Stimulated activated memory B cell treated with anti-CD40 and anti-IgM and Interleukin-4, amounts not matched to agents 10 μg/mL and 1 μg/mL and 100 μg/mL, for 72 hours (primary cell): ENCODE data around the gene GALNT17.

ENCODE experiments used
- ATAC-seq: fragments of 150-1000 bp; cut with Tn5 transposase; 2 replicates; pipeline ENCODE4 v1.10.0; 2021
- H3K27ac Mint-ChIP-seq: one replicate; pipeline ENCODE4 v1.8.0; 2022; ENCODE audit warnings: mild to moderate bottlenecking, mixed read lengths
- H3K27me3 Mint-ChIP-seq: one replicate; pipeline ENCODE4 v1.8.0; 2022; ENCODE audit warnings: mixed read lengths
- H3K36me3 Mint-ChIP-seq: one replicate; pipeline ENCODE4 v1.8.0; 2022; ENCODE audit warnings: mixed read lengths
- H3K4me1 Mint-ChIP-seq: one replicate; pipeline ENCODE4 v1.8.0; 2022; ENCODE audit warnings: mixed read lengths
- H3K4me3 Mint-ChIP-seq: one replicate; pipeline ENCODE4 v1.8.0; 2022; ENCODE audit warnings: mild to moderate bottlenecking, moderate library complexity, mixed read lengths
- H3K9me3 Mint-ChIP-seq: one replicate; pipeline ENCODE4 v1.8.0; 2022; ENCODE audit warnings: mixed read lengths

GALNT17 gene

GRCh38 chr7:71272509-71273490 lies 140.9 kb downstream of the GALNT17 start:
- no peak for ATAC-seq
- Mint-ChIP-seq H3K4me3 (no peak overlapping the region), H3K27ac (no peak overlapping the region), H3K4me1 (no peaks in the 10 kb centered on the region), H3K27me3 (no peaks in the 10 kb centered on the region), H3K36me3 (no peaks in the 10 kb centered on the region), H3K9me3 (peaks cover 12% of the 10 kb centered on the region)

GRCh38 chr7:71278257-71278656 lies 146.3 kb downstream of the GALNT17 start:
- Mint-ChIP-seq H3K4me1 (no peaks in the 10 kb centered on the region), H3K27me3 (no peaks in the 10 kb centered on the region), H3K27ac (no peak overlapping the region), H3K4me3 (no peak overlapping the region), H3K9me3 (peaks cover 18% of the 10 kb centered on the region), H3K36me3 (no peaks in the 10 kb centered on the region)
- ATAC-seq, result no peak

- no peak for ATAC-seq
- Mint-ChIP-seq H3K27ac (no peak overlapping the region), H3K36me3 (no peaks in the 10 kb centered on the region), H3K4me3 (no peak overlapping the region), H3K27me3 (no peaks in the 10 kb centered on the region), H3K9me3 (peaks cover 15% of the 10 kb centered on the region), H3K4me1 (no peaks in the 10 kb centered on the region)
These were observed 149.3 kb downstream of the GALNT17 start for GRCh38 chr7:71281261-71281660.

- no peak overlapping the region for H3K4me3 Mint-ChIP-seq
- H3K27ac Mint-ChIP-seq, result no peak overlapping the region
- H3K9me3 Mint-ChIP-seq, result peaks cover 9% of the 10 kb centered on the region
- no peaks in the 10 kb centered on the region for H3K36me3 Mint-ChIP-seq
- no peak for ATAC-seq
- no peaks in the 10 kb centered on the region for H3K27me3 Mint-ChIP-seq
- H3K4me1 Mint-ChIP-seq, result no peaks in the 10 kb centered on the region
These were observed 151.9 kb downstream of the GALNT17 start for GRCh38 chr7:71283802-71284201.

- H3K9me3 Mint-ChIP-seq, result no peaks in the 10 kb centered on the region
- H3K27me3 Mint-ChIP-seq, result no peaks in the 10 kb centered on the region
- H3K4me3 Mint-ChIP-seq, result no peak overlapping the region
- H3K27ac Mint-ChIP-seq, result no peak overlapping the region
- H3K36me3 Mint-ChIP-seq, result no peaks in the 10 kb centered on the region
- no peaks in the 10 kb centered on the region for H3K4me1 Mint-ChIP-seq
- no peak for ATAC-seq
These were observed 153.7 kb downstream of the GALNT17 start for GRCh38 chr7:71285571-71286145.

- no peak for ATAC-seq
- Mint-ChIP-seq H3K36me3 (no peaks in the 10 kb centered on the region), H3K27ac (no peak overlapping the region), H3K9me3 (no peaks in the 10 kb centered on the region), H3K4me1 (no peaks in the 10 kb centered on the region), H3K4me3 (no peak overlapping the region), H3K27me3 (no peaks in the 10 kb centered on the region)
These were observed 154.4 kb downstream of the GALNT17 start for GRCh38 chr7:71286336-71286735.

- ATAC-seq, result no peak
- H3K27me3 Mint-ChIP-seq, result no peaks in the 10 kb centered on the region
- H3K27ac Mint-ChIP-seq, result no peak overlapping the region
- H3K4me1 Mint-ChIP-seq, result no peaks in the 10 kb centered on the region
- no peaks in the 10 kb centered on the region for H3K9me3 Mint-ChIP-seq
- H3K36me3 Mint-ChIP-seq, result no peaks in the 10 kb centered on the region
- H3K4me3 Mint-ChIP-seq, result no peak overlapping the region
These were observed 155.0 kb downstream of the GALNT17 start for GRCh38 chr7:71286924-71287323.

GRCh38 chr7:71290452-71290851 lies 158.5 kb downstream of the GALNT17 start:
- no peaks in the 10 kb centered on the region for H3K27me3 Mint-ChIP-seq
- peaks cover 10% of the 10 kb centered on the region for H3K9me3 Mint-ChIP-seq
- no peak for ATAC-seq
- H3K27ac Mint-ChIP-seq, result no peak overlapping the region
- no peaks in the 10 kb centered on the region for H3K4me1 Mint-ChIP-seq
- no peak overlapping the region for H3K4me3 Mint-ChIP-seq
- no peaks in the 10 kb centered on the region for H3K36me3 Mint-ChIP-seq

- ATAC-seq, result no peak
- no peaks in the 10 kb centered on the region for H3K4me1 Mint-ChIP-seq
- peaks cover 8% of the 10 kb centered on the region for H3K9me3 Mint-ChIP-seq
- H3K36me3 Mint-ChIP-seq, result no peaks in the 10 kb centered on the region
- no peak overlapping the region for H3K27ac Mint-ChIP-seq
- no peaks in the 10 kb centered on the region for H3K27me3 Mint-ChIP-seq
- no peak overlapping the region for H3K4me3 Mint-ChIP-seq
These were observed 166.4 kb downstream of the GALNT17 start for GRCh38 chr7:71298378-71298777.

- Mint-ChIP-seq H3K36me3 (no peaks in the 10 kb centered on the region), H3K4me1 (no peaks in the 10 kb centered on the region), H3K27me3 (no peaks in the 10 kb centered on the region), H3K9me3 (peaks cover 5% of the 10 kb centered on the region), H3K4me3 (no peak overlapping the region), H3K27ac (no peak overlapping the region)
- ATAC-seq, result no peak
These were observed 168.1 kb downstream of the GALNT17 start for GRCh38 chr7:71300086-71300485.

- no peak for ATAC-seq
- Mint-ChIP-seq H3K36me3 (no peaks in the 10 kb centered on the region), H3K27me3 (no peaks in the 10 kb centered on the region), H3K4me3 (no peak overlapping the region), H3K4me1 (no peaks in the 10 kb centered on the region), H3K9me3 (no peaks in the 10 kb centered on the region), H3K27ac (no peak overlapping the region)
These were observed 168.7 kb downstream of the GALNT17 start for GRCh38 chr7:71300603-71301002.

GRCh38 chr7:71301167-71301566 lies 169.2 kb downstream of the GALNT17 start:
- Mint-ChIP-seq H3K4me3 (no peak overlapping the region), H3K4me1 (no peaks in the 10 kb centered on the region), H3K9me3 (peaks cover under 1% of the 10 kb centered on the region), H3K36me3 (no peaks in the 10 kb centered on the region), H3K27me3 (no peaks in the 10 kb centered on the region), H3K27ac (no peak overlapping the region)
- no peak for ATAC-seq

GRCh38 chr7:71303566-71303965 lies 171.6 kb downstream of the GALNT17 start:
- no peak for ATAC-seq
- H3K4me3 Mint-ChIP-seq, result no peak overlapping the region

GRCh38 chr7:71308096-71308495 lies 176.2 kb downstream of the GALNT17 start:
- no peak overlapping the region for H3K27ac Mint-ChIP-seq
- H3K9me3 Mint-ChIP-seq, result peaks cover 8% of the 10 kb centered on the region
- H3K4me1 Mint-ChIP-seq, result no peaks in the 10 kb centered on the region
- H3K36me3 Mint-ChIP-seq, result no peaks in the 10 kb centered on the region
- no peak for ATAC-seq
- H3K27me3 Mint-ChIP-seq, result no peaks in the 10 kb centered on the region
- no peak overlapping the region for H3K4me3 Mint-ChIP-seq

More at GRCh38 chr7:71303566-71303965, 171.6 kb downstream of the GALNT17 start:
- Mint-ChIP-seq H3K4me1 (no peaks in the 10 kb centered on the region), H3K36me3 (no peaks in the 10 kb centered on the region), H3K9me3 (peaks cover 3% of the 10 kb centered on the region), H3K27me3 (no peaks in the 10 kb centered on the region), H3K27ac (no peak overlapping the region)

GRCh38 chr7:71311576-71311975 lies 179.6 kb downstream of the GALNT17 start:
- Mint-ChIP-seq H3K4me3 (no peak overlapping the region), H3K27me3 (no peaks in the 10 kb centered on the region), H3K9me3 (peaks cover 8% of the 10 kb centered on the region), H3K4me1 (no peaks in the 10 kb centered on the region), H3K36me3 (no peaks in the 10 kb centered on the region), H3K27ac (no peak overlapping the region)
- ATAC-seq, result peak; percentile 20
